NT2/D1 (cell line): ENCODE measurements around the gene HCFC1.

Source experiments
- YY1 ChIP-seq: IDR thresholded peaks from 2 replicates; pipeline ENCODE4 v1.6.1; 2011; ENCODE audit not compliant: insufficient read length, insufficient read depth
- ZNF274 ChIP-seq: IDR thresholded peaks from 2 replicates; pipeline ENCODE4 v1.6.1; 2011; ENCODE audit warnings: mild to moderate bottlenecking, low read depth, low read length

GRCh38 chrX:154008521-154008920 is 36.9 kb upstream of the HCFC1 start:
- TF ChIP-seq ZNF274 (no peak), YY1 (no peak)
